Measurements from ENCODE around the gene PCSK7. TPM values are rescaled to one million over a fixed set of nuclear protein-coding genes. Genes with fewer than 3 reads are reported as not detected.
"Not testable (repeated sequence)": the region's sequence is repeated elsewhere in the genome, so short reads cannot be mapped to it uniquely, and the experiment has no call there.

PCSK7 gene
- total RNA-seq, 1 experiment from 2014 or later = 43.6 TPM

DNA sequence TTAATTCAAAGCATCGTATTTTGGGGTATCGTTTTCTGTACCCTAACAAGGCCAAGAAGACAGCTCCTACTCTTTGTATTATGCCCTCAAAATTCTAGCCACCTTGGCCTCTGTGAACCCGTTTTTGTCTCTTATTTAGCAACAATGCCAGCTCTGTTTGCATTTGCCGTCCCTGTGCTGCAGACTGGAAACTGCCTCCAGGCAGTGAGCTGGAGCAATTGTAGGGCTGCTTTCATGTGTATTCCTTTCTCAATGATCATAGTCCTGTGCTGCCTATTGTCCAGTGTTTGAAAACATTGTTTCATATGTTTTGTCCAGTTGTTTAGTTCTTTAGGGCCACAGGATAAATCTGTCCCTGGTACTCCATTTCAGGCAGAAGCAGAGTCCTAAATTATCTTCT is 39.3 kb upstream of the PCSK7 start:
- TF ChIP-seq EZH2phosphoT487 (IDR thresholded peaks at IDR 0.05; ENCODE audit: borderline replicate concordance, low read length) (no peak), EZH2 (IDR thresholded peaks at IDR 0.05; ENCODE audit: low read length, unreplicated experiment) (no peak)
- TF ChIP-seq, protein P1, sequence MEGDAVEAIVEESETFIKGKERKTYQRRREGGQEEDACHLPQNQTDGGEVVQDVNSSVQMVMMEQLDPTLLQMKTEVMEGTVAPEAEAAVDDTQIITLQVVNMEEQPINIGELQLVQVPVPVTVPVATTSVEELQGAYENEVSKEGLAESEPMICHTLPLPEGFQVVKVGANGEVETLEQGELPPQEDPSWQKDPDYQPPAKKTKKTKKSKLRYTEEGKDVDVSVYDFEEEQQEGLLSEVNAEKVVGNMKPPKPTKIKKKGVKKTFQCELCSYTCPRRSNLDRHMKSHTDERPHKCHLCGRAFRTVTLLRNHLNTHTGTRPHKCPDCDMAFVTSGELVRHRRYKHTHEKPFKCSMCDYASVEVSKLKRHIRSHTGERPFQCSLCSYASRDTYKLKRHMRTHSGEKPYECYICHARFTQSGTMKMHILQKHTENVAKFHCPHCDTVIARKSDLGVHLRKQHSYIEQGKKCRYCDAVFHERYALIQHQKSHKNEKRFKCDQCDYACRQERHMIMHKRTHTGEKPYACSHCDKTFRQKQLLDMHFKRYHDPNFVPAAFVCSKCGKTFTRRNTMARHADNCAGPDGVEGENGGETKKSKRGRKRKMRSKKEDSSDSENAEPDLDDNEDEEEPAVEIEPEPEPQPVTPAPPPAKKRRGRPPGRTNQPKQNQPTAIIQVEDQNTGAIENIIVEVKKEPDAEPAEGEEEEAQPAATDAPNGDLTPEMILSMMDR (conservative IDR thresholded peaks at IDR 0.05; ENCODE audit: low read depth, low read length) = no peak
- no peak overlapping the region for H3K4me3 ChIP-seq (ENCODE audit: low read length)
- H2AFZ ChIP-seq (ENCODE audit: low read length) = no peak overlapping the region
- no peaks in the 10 kb centered on the region for H3K9me2 ChIP-seq (replicated peaks; ENCODE audit: low read length)
- ChIA-PET CTCF (no interaction called here), POLR2A (ENCODE audit: unreplicated experiment) (no interaction called here)
- H3K4me1 ChIP-seq (ENCODE audit: insufficient read depth, low read length) = no peaks in the 10 kb centered on the region
- intact Hi-C loops (cut with micrococcal nuclease) = no loop called here
- no TSS peak for BruUV-seq (replicated peaks)
- 0 out of 2 replicates have a peak, but pooled peaks cover 4% of the 10 kb centered on the region for H3K9me3 ChIP-seq (ENCODE audit: low read length)
- no peaks in the 10 kb centered on the region for H3K79me2 ChIP-seq (ENCODE audit: low read length)
- H3K36me3 ChIP-seq (ENCODE audit: low read depth, low read length) = peaks cover 14% of the 10 kb centered on the region; the same call in 1 of the 2 replicates
- H3F3A ChIP-seq (ENCODE audit: low read length, unreplicated experiment) = no peaks in the 10 kb centered on the region
- no peak overlapping the region for H3K27ac ChIP-seq (ENCODE audit: low read length)
- DNase-seq (no peak), ATAC-seq (no peak)
- no peaks in the 10 kb centered on the region for H3K27me3 ChIP-seq (ENCODE audit: low read length)
- H3K9ac ChIP-seq (ENCODE audit: low read length) = no peak overlapping the region
- H3K4me2 ChIP-seq (ENCODE audit: low read length) = no peak overlapping the region
- H4K20me1 ChIP-seq (ENCODE audit: low read length) = no peaks in the 10 kb centered on the region

DNA sequence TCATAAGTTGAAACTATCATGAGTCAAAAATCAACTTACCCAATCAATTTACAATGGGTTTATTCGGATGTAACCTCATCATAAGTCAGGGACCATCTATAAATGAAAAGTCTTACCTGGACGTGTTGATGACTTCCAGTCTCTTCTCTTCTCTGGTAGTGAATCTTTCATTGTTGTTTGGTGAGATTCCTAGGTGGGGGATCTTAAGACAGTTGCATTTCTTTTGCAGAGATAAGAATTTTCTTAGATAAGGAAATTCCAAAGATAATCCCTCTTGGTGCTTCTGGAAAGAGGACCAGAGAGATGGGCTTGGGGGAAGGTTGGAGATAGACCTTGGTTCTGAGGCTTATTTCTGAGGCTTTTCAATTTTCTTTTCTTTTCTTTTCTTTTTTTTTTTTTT is 38.0 kb upstream of the PCSK7 start:
- no peaks in the 10 kb centered on the region for H3K4me1 ChIP-seq (ENCODE audit: insufficient read depth, low read length)
- H3K27me3 ChIP-seq (ENCODE audit: low read length) = no peaks in the 10 kb centered on the region
- TF ChIP-seq EZH2phosphoT487 (IDR thresholded peaks at IDR 0.05; ENCODE audit: borderline replicate concordance, low read length) = no peak
- TF ChIP-seq, protein P1 (conservative IDR thresholded peaks at IDR 0.05; ENCODE audit: low read depth, low read length) = no peak
- no peak for TF ChIP-seq EZH2 (IDR thresholded peaks at IDR 0.05; ENCODE audit: low read length, unreplicated experiment)
- H3K79me2 ChIP-seq (ENCODE audit: low read length) = no peaks in the 10 kb centered on the region
- H3K36me3 ChIP-seq (ENCODE audit: low read depth, low read length) = peaks cover 14% of the 10 kb centered on the region; the same call in 1 of the 2 replicates
- no peak overlapping the region for H3K4me3 ChIP-seq (ENCODE audit: low read length)
- 0 out of 2 replicates have a peak, but pooled peaks cover 4% of the 10 kb centered on the region for H3K9me3 ChIP-seq (ENCODE audit: low read length)
- H3K4me2 ChIP-seq (ENCODE audit: low read length) = no peak overlapping the region
- no peaks in the 10 kb centered on the region for H3F3A ChIP-seq (ENCODE audit: low read length, unreplicated experiment)
- no peak overlapping the region for H3K9ac ChIP-seq (ENCODE audit: low read length)
- intact Hi-C loops (cut with micrococcal nuclease) = no loop called here
- DNase-seq = no peak
- no TSS peak for BruUV-seq (replicated peaks)
- H4K20me1 ChIP-seq (ENCODE audit: low read length) = no peaks in the 10 kb centered on the region
- no peaks in the 10 kb centered on the region for H3K9me2 ChIP-seq (replicated peaks; ENCODE audit: low read length)
- no peak overlapping the region for H3K27ac ChIP-seq (ENCODE audit: low read length)
- CTCF ChIA-PET = no interaction called here
- no peak overlapping the region for H2AFZ ChIP-seq (ENCODE audit: low read length)
- POLR2A ChIA-PET (ENCODE audit: unreplicated experiment) = no interaction called here
- no peak for ATAC-seq

DNA sequence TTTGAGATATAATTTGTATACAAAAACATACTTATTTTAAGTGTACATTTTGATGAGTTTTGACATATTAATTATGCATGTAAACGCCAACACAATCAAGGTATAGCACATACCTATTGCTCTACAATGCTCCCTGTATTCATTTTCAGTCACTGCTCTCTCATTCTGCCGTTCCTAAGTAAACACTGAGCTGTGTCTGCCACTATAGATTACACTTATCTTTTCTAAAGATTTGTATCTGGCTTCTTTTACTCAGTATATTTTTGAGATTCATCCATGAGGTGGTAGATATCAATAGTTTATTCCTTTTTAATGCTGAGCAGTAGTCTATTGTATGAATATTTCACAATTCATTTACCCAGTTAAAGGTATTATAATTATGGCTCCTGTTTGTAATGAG is 33.9 kb upstream of the PCSK7 start:
- no peaks in the 10 kb centered on the region for H3K4me1 ChIP-seq (ENCODE audit: insufficient read depth, low read length)
- no TSS peak for BruUV-seq (replicated peaks)
- H3K9me3 ChIP-seq (ENCODE audit: low read length) = no peaks in the 10 kb centered on the region
- CTCF ChIA-PET = no interaction called here
- H3K79me2 ChIP-seq (ENCODE audit: low read length) = no peaks in the 10 kb centered on the region
- TF ChIP-seq EZH2 (IDR thresholded peaks at IDR 0.05; ENCODE audit: low read length, unreplicated experiment) = no peak
- TF ChIP-seq, protein P1 (conservative IDR thresholded peaks at IDR 0.05; ENCODE audit: low read depth, low read length) = no peak
- no peak for TF ChIP-seq EZH2phosphoT487 (IDR thresholded peaks at IDR 0.05; ENCODE audit: borderline replicate concordance, low read length)
- H3K9ac ChIP-seq (ENCODE audit: low read length) = no peak overlapping the region
- intact Hi-C loops (cut with micrococcal nuclease) = no loop called here
- H3K9me2 ChIP-seq (replicated peaks; ENCODE audit: low read length) = no peaks in the 10 kb centered on the region
- H2AFZ ChIP-seq (ENCODE audit: low read length) = no peak overlapping the region
- POLR2A ChIA-PET (ENCODE audit: unreplicated experiment) = no interaction called here
- 0 out of 2 replicates have a peak, but pooled peaks cover 3% of the 10 kb centered on the region for H3K36me3 ChIP-seq (ENCODE audit: low read depth, low read length)
- no peaks in the 10 kb centered on the region for H3K27me3 ChIP-seq (ENCODE audit: low read length)
- no peaks in the 10 kb centered on the region for H3F3A ChIP-seq (ENCODE audit: low read length, unreplicated experiment)
- H3K4me2 ChIP-seq (ENCODE audit: low read length) = no peak overlapping the region
- no peak overlapping the region for H3K27ac ChIP-seq (ENCODE audit: low read length)
- DNase-seq (no peak), ATAC-seq (no peak)
- no peaks in the 10 kb centered on the region for H4K20me1 ChIP-seq (ENCODE audit: low read length)
- H3K4me3 ChIP-seq (ENCODE audit: low read length) = no peak overlapping the region

DNA sequence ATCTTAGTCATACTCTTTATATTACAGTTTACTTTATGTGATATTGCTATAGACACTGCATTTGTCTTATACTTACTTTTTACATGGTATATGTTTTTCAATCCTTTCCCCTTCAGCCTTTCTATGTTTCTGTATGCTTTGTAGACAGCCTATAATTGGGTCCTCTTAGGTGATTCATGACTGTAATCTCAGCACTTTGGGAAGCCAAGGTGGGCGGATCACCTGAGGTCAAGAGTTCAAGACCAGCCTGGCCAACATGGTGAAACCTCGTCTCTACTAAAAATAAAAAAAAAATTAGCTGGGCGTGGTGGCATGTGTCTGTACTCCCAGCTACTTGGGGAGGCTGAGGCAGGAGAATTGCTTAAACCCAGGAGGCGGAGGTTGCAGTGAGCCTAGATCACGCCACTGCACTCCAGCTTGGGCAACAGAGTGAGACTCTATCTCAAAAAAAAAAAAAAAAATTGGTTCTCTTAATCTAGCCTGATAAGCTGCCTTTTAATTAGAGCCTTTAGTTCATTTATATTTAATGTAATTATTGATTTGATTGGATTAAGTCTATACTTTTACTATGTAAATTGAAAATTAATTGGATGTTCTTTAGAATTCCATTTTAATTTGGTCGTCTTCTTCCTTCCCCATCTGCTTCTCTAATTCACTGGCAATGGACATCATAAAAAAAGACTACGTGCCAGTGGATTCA is 32.9 kb upstream of the PCSK7 start:
- intact Hi-C loops (cut with micrococcal nuclease); H3K36me3 ChIP-seq (ENCODE audit: low read depth, low read length); H3K27ac ChIP-seq (ENCODE audit: low read length); DNase-seq; H4K20me1 ChIP-seq (ENCODE audit: low read length); H2AFZ ChIP-seq (ENCODE audit: low read length); H3F3A ChIP-seq (ENCODE audit: low read length, unreplicated experiment); H3K27me3 ChIP-seq (ENCODE audit: low read length); H3K9me2 ChIP-seq (replicated peaks; ENCODE audit: low read length); H3K9ac ChIP-seq (ENCODE audit: low read length); BruUV-seq (replicated peaks); H3K4me3 ChIP-seq (ENCODE audit: low read length); H3K9me3 ChIP-seq (ENCODE audit: low read length); CTCF ChIA-PET; POLR2A ChIA-PET (ENCODE audit: unreplicated experiment); H3K4me1 ChIP-seq (ENCODE audit: insufficient read depth, low read length); H3K4me2 ChIP-seq (ENCODE audit: low read length); ATAC-seq; H3K79me2 ChIP-seq (ENCODE audit: low read length): not testable (repeated sequence)
